GM18520 (cell line): ENCODE measurements around the gene DRGX.

ENCODE experiments used
- ATAC-seq: cut with Tn5 transposase; IDR thresholded peaks from one replicate; pipeline ENCODE4 v1.9.1; 2021; ENCODE audit not compliant: unreplicated experiment

The DRGX gene

DNA sequence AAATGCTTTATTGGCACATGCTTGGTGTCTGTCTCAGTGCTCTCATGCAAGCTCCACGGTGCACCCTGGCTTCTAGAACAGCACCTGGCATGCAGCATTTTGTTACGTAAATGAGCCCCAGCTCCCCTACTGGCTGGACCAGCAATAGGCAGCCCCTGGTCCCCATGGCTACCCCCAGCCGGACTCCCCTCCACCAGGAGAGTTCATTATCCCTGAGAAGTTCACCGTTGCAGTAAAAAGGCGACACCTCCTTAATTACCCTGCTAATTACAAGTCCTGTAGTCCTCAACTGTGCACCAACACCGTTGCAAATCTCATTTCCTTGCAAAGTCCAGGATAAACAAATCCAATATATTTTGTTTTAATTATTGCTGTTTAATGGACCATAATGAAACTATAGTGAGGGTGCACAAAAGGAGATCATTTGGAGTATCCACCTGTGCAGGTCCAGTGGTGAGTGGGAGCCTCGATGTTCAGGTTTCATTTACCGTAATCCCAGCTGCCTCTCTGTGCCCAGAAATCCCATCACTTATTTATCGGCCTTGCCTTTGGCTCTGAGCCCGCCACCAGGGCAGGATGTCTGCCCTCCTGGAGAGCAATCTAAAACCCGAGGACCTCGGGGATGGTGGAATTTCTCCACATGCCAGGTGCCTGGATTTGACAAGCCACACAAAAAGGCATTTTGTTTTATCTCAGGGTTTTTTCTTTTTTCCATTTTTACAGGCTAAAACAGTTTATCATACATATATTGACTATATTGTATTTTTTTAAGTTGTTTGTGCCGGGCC, 12.8 kb upstream of the DRGX start:
- no peak for ATAC-seq

DNA sequence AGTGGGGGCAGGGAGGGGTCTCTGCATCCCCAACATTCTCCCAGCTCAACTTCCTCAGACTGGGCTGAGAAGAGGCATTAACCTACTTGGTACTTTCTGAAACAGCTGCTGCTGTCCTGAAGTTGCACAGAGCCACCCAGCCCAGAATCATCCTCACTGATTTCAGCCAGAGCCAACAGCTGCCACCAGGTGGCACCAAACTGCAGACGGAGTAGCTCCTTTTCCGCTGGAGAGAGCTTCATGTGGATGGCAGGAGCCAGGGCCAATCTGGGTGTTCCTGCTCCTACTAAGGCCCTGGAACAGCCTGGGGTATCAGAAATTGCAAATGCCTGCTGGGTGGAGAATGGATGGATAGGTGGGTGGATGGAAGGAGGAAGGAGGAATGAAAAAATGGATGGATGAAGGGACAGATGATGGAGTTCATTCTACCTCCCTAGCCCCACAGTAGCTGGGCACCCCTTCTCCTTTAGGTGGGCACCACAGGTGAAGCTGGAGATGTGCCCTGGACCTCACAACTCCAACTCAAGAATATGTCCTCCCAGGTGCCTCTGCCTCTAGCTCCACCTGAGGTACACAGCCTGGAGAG, 11.8 kb upstream of the DRGX start:
- no peak for ATAC-seq

DNA sequence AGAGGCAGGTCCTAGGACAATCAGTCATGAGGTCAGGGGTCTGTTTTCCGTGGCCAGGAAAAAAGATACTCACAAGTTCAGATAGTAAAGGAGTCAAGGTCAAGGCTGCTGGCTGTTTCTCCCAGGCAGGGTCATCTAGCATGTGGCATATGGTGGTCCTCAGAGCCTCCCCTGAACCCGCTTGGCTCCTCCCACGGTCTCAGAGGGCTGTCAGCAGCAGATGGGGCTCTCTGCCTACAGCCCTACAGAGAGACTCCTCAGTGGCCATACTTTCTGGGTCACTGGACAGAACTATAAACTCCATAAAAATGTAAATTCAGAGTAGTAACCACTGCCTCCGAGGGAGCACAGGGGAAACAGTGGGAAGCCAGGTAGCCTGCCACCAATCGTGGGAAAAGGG, 11.3 kb upstream of the DRGX start:
- no peak for ATAC-seq

DNA sequence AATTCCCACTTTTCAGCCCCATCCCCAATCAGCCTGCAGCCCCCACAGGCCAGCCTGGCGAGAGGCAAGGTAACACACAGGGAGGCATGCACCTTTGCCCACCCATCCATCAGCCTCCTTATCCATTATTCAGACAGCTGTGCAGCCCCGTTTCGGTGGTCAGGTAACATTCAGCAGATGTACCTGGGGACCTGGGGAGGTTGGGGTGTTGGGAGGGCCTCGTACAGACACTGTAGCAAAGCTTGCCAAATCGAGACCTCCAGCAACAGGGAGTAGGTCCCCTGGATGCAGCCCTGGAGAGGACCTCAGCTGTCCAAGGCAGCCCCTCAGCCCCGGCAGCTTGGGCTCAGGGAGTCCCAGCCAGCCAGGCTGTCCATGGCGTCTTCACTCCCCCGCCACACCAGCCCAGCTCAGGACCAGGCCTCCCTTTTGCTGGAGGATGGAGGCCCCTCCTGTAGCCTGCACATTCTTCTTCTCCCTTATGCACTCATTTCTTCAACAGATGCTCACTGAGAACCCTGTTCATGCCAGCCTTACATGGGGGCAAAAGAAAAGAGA, 8.5 kb upstream of the DRGX start:
- no peak for ATAC-seq

DNA sequence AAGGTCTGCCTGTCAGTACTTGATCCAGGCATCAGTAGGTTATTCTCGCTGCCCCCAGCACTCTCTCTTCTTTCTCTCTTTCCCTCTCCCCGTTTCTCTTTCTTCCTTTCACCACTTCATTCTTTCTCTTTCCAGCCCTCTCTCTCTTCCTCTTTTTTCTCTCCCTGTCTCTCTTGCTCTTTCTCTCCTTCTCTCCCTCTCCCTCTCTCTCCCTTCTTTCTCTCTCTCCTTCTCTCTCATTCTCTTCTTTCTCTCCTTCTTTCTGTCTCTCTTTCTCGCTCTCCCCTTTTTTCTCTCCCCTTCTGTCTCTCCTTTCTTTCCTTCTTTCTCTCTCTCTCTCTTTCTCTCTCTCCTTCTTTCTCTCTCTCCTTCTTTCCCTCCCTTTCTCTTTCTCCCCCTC, 7.5 kb upstream of the DRGX start:
- no peak for ATAC-seq

DNA sequence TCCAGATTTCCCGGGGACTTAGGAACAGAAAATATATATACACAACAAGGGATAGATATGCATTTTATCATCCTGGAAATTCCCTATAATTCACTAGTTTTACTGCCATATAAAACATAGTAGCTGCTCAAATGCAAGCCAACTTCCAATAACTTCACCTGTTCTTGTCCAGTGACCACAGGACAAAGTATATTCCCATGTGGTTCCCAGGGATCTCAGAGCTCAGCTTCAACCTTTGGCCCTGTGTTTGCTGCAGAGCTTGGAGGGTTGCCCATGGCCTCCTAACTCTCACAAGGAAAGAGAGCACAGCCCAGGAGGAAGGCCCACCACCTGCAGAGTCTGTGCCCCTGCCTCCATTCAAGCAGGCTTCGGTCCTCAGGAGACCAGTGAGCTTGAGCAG, 4.5 kb upstream of the DRGX start:
- no peak for ATAC-seq

DNA sequence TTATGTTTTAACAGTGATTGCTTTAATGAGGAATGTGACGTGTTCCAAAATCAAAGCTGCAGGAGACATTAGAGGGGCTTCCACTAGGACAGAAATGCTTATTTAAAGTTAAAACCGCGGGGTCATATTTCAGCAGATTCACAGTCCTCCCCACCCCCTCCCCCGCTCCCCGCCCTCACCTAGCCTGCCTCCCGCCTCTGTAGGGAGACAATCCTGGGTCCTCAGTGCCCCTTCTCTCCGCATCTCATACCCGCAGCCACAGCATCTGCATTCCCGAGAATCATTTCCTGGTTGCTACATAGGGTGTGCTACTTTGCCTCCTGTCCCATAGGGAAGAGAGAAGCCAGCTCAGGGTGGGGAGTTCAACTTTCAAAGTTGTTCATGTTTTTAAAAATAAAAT, 3.1 kb upstream of the DRGX start:
- ATAC-seq, result no peak

DNA sequence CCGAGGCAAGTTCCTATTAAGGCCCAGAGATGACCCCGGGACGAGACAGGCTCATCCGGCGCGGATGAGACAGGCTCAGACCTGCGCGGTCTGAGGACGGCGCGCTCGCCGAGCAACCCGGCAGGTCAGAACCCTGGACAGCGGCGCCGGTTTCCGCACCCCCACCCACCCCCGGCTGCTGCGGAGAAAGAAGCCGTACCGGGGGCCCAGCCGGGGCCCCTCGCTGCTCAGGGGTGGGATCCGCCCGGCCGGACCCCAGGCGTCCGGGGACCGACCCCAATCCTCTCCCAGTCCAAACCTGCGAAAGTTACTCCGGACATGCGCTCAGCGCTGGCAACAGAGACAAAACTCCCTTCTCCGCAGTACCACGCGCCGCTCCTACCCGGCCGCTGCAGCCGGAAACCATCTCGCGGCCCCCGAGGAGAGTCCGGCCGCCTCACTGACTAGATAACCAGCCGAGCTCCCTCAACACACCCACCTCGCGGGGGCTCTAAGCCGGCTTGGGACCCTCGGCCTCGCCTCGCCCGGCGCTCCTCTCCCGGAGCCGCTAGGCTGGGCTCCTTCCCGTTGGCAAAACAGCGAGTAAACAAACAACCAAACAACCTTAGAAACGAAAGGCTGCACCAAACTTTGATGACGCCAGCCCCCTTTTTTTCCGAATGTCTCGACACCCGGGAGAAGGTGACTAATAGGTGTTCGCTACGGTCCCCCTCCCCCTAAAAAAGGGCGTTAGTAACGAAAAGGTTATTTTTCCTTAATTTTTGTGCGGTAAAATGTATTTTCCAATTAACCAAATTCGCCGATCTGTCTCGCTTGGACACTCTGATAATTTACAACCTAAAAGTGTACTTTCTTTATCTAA, 2.3 kb upstream of the DRGX start:
- ATAC-seq, result no peak

DNA sequence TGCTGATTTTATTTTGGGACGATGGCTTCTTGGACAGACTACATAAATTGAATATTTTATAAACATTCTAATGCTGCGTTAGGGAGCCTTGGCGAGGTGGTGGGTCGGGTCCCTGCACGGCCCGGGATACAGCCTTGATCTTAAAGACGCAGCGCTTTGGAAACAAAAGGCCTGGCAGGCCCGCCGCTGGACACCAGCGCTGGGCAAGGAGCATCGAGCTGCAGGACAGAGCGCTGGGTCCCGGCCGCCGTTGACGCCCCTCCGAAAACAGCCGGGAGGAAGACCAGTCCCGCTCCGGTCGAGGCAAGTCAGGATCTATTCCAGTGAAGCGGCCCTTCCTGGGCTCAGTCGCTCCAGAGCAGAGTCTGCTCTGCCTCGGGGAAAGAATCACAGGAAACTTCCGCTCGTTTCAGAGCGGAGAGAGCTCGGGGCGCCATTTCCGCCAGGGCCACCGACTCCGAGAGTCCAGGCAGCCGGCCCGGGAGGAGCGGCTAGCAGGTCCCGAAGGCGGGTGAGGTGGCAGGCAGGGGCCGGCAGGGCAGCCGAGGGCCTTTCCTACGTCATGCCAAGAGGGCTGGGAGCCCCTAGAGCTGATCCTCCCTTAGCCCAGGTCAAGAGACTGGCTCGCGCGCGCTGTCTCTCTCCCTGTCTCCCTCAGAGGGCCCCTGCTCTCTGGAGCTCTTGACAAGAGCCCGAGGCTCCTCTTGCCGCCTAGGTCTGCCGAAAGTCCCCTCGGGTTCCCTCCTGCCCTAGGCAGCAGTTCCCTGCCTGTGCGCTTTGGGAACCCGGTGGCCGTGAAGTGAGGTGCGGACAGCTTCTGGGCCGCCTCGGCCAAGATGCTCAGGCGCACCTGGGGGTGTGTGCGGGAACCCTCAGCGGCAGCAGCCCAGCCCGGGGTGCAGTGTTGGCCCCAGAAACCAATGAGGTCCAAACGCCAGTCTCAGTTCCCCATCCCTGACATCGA, 1.4 kb upstream of the DRGX start:
- ATAC-seq, result no peak

DNA sequence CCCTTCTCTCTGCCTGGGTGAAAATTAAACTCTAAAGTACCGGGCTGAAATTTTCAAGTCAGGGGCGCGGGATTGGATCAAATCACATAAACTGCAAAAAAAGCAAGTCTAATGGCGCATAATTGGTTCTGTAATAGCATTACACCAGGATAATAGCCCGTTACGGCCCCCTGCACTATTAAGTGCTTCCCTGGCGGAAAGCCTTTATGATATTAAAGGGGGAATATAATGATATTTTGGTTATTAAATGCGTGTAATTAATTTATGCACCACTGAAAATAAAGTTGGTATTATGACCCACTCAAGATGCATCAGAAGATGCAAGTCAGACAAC, 744 bp upstream of the DRGX start:
- ATAC-seq, result no peak

DNA sequence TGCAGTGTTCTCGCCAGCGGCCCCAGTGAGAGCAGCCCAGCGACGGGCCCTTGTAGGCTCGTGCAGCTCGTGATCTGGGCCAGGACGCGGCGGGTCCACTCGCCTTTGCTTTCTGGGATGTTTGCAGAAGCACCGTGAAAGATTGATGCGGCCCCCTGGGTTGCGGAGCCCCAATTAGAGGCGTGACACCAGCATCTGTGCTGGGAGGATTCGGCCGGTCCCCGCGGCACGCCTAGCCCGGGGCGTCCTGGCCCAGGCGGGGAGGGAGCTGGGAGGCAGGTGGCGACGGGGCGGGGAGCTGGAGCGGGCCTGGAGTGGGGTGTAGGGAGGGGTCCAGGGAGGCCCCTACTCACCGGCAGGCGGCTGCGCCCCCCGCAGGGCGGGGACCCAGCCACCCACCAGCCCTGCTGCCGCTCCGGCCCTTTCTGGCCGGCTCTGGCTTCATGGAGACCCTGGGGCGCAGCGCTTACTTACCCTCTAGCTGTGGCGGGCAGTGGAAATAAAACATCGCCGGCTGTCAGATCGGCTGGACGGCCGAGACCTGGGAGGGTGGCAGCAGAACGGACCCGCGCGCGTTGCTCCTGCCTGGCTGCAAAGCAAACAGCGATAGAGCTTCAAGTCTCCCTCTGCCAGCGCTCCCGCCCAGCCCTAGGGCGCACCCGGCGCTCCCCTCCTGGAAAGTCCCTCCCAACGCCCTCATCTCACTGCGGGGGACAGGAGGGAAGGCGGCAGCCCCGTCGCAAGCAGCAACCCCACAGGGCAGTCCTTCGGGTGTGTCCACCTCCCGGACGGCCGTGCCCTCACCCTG, 752 bp downstream of the DRGX start:
- ATAC-seq, result no peak

DNA sequence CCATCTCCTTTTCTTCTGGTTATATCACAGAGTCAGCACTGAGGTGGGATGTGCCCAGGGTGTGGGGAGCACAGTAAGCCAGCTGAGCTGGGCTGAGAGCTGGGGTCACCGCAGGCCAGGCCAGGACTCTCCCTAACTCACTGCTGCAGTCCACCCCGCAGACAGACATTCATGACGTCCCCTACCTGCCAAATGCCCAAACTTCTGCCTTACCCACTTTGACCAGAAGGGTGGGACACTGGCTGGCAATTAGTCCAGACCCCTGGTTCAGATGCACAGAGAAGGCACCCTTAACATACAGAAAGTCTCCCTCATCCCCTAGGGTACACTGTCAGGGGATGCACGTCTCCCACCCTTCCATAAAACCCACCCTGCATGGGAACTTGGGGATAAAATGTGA, 2.1 kb downstream of the DRGX start:
- no peak for ATAC-seq

DNA sequence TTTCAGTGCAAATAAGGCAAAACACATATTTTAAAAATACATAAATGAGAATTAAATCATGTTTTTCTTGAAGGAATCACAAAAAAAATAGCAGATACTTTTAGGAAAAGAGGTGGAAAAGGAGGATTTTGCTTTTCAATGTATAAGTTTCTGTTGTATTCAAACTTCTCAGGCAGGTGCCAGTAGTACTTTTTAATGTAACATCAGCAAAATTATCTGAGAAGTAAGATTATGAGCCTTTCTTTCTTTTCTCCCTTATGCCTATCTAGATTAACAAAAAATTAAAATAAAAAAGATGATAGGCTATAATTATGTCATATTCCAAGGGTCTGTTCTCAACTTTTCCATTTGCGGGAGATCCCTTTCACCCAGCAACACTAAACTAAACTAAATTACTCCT, 2.6 kb downstream of the DRGX start:
- no peak for ATAC-seq

DNA sequence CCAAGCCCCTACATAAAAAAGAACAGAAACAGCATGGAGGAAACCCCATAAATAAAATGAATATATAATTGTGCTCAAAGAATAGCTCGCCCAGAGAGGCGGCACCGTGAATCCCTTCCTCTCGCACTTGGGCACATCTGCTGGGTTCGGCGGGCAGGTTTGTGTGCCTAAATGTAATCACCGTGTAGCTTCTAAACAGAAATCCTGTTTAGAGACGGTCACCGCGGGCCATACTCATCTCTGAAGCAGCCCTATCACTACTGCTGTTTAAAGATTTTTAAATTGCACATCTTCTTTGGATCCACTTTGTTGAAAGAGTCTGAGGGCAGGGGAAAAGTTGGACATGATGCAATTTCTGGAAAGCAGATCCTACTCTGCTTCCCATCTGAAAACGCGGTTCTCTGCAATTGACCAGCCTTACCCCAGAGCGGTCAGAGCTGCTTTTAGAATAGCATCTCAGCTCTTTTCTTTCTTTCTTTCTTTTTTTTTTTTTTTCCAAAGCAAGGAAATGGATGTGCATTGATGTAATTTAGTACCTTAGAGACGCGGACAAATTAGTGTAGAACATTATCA, 6.4 kb downstream of the DRGX start:
- no peak for ATAC-seq

DNA sequence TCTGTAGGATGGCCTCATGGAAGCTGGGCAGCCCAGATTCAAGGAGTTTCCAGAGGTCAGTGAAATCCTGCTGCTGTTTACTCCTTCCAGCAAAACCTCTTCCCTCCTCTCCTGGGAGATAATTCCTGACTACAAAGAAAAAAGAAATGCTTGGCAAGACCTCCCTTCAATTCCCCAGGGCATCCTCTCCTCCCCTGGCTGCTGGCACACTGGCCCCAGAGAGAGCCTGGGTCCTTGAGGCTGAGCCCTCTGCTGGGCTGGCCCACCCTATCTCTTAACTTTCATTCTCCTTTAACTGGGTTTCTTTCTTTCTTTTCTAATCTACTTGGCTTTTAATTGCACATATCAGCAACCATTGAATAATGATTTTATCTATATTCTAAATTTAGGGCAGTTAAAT, 7.7 kb downstream of the DRGX start:
- ATAC-seq, result no peak

DNA sequence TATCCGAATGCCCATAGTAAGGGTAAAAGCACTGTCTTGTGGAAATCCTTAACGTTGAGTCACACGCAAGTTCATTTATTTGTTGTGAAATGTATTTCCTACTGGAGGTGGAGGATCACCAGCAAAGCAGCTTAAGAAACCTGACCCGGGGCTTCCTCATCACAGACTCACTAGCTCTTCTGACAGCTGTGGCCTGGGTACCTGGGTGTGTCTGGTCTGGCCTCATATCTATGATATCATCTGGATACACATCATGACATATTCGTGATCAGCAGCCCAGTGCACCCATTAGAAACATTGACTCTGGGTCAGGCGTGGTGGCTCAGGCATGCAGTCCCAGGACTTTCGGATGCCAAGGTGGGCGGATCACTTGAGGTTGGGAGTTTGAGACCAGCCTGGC, 8.8 kb downstream of the DRGX start:
- no peak for ATAC-seq

DNA sequence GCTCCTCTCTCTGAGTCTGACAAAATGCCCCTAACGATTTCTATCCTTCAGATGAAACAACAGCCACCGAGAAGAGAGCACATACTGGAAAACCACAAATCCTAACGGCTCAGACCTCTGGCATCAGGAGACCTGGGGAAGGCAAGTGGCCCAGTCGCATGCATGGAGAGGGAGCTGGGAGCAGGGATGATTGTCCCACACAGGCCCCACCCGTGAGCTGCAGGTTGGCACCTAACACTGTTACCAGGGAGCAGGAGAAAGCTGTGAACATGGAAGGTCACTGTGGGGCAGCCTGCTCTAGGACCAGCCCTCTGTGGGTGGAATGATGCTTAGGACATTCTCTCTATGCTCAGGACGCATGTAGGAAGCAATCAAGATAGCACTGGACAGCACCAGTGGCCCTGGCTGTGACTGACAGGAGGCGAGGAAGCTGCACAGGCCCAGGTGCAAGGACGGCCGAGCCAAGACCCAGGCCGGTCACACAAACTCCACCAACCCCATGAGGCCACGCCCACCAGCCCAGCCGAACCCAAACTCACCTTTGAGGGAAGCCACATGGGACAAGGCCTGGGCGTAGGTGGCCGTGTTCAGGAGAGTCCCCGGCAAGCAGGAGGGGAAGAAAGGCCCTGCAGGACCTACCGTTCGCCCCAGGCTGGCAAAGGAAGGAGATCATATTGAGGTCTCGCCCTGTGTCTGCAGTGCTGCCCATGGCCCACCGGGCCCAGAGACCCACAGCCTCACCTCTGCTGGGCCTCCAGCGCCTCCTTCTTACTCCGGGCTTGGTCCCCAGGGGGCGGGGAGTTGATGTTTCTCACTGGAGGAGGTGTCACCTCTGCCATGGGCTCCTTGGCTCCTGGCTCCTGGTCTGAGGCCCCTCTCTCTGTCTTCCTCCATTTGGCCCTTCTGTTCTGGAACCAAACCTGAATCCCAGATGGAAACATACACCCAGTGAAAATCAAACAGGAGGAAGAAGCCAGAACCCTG, 9.7 kb downstream of the DRGX start:
- no peak for ATAC-seq

DNA sequence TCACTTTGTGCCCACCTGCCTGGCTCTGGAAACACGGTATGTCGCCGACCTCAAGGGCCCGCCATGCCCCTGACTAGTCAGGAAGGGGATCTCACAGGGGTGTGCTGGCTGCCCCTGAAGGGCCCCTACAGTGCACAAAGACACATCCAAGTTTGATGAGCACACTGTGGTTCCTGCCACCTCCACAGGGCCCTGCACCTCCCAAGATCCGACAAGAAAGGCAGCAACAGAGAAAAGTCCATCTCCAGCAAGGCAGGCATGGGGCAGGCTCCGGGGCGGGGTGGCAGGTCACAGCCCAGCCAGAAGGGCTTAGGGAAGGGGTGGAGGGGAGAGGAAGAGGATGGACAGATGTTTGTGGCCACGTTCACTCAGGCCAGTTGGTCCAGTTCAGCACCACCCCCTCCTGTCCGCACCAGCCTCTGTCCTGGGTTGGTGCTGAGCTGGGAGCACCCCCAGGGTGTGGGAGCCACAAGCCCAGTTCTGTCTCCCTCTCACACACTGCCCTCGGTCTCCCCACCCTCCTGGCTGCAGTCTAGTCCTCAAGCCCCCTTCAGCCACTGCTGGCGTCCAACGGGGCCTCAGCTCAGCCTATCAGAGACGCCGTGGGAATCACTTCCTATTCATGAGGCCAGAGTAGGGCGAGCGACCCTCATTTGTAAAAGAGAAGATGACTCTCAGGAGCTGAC, 11.5 kb downstream of the DRGX start:
- no peak for ATAC-seq
